GM18873 (cell line): ENCODE results near the gene ZMAT5.
A peak's percentile ranks its signal among the peaks of the same experiment; 100 is the strongest.

Experiments used
- ATAC-seq: cut with Tn5 transposase; IDR thresholded peaks from one replicate; pipeline ENCODE4 v1.9.1; 2021; ENCODE audit warnings: mild to moderate bottlenecking, moderate library complexity, moderate number of reproducible peaks; ENCODE audit not compliant: unreplicated experiment, low FRiP score

The ZMAT5 gene

DNA sequence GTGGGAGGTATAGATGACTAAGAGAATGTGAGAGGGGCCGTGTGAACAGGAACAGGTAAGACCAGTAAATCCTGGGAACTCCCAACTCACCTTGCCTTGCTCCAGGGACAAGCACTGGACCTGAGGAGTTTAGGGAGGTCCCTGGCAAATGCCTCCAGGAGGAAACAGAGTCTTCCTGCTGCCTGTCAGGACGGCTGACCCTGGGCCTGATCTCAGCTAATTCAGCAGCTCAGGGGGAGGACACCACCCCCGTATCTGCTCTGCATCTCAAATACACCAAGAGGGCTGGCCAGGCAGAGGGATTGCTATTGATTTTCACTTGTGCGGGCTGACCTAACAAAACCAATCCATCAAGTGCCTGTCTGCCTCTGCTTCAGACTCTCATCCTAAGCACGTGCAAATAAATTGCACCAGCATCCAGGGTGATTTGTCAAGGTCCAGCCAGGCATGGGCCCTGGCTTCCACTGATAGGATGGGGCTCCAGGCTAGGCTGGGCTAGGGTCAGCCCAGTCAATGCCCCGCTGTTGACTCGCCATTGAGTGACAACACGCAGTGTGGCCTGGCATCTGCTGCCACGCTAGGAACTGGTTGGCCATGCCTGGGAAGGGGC is 20.7 kb upstream of the ZMAT5 start:
- no peak for ATAC-seq

- no peak for ATAC-seq
Measured at GRCh38 chr22:29786031-29786430, 19.2 kb upstream of the ZMAT5 start.

- no peak for ATAC-seq
Measured at GRCh38 chr22:29784451-29785361, 17.9 kb upstream of the ZMAT5 start.

DNA sequence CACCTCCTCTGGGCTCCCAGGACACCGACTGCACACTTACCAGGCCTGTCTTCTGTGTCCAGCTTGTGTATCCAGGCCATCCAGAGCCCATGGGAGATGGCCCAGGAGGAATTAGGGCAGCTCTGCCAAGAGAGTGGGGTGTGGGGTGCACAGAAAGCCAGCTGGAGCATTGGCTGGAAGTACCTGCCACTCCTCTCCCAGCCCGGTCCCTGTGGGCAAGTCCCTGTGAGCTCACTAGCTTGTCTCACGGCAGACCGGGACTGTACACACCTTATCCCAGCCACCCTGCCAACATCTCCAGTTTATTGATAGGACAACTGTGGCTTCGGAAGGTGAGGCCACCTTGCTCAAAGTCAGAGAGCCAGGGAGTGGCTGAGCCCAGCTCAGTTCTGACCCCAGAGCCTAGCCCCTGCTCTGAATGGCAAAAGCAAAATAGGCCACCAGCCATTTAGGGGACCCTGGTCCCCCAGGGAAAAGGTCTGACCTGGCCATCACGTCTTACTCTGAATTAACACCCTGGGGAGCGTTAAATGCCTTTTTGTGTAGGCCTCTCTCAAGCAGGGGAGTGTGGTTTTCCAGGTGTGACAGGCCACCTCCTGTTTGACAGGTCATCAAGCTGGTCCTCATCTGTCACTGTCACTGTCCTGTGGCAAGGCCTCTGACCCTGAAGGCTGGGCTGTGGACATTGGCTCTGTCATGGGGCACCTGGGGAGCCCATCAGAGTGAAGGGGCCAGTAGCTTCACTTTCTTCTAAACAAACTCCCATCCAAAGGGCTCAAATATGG is 15.4 kb upstream of the ZMAT5 start:
- ATAC-seq = no peak

DNA sequence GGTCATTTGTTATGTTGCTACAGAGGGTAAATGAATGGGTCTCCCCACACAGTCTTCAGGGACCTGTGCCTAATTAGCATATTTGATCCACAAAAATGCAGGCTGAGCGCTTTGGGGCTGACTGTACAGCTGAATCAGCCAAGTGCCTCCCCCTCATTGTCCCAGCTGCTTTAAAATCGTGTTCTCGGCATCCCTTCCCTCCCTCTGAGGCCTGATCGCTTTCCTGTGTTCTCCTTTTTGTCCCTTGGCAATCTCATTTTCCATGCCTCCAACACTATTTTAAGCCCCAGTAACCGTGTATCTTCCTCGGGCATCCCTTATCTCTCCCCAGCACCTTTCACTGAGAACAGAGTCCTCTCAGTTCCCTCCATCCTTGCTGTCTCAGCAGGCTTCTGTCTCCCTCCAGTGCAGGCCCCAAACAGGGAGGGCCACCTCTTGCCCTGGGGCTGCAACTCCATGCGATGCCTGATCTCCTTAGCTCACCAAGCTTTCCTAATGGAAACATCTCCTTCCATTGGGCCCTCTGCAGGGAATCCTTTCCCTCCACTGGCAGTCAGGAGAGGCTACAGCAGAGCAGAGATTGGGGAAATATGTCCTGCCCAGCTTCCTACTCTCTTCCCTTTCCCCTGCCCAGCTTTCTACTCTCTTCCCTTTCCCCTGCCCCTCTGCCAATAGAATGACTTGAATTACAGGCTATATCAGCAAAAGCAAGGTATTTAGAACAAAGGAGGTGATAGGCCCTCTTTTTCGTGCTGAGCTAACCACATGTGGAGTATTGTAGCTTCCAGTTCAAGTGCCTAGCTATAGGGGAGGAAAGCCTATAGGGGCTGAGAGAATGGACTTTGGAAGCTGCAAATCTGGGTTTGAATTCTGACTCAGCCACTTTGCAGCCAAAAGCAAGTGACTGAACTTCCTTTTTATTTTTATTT is 14.2 kb upstream of the ZMAT5 start:
- no peak for ATAC-seq

- ATAC-seq = no peak
Measured at GRCh38 chr22:29780220-29780619, 13.4 kb upstream of the ZMAT5 start.

DNA sequence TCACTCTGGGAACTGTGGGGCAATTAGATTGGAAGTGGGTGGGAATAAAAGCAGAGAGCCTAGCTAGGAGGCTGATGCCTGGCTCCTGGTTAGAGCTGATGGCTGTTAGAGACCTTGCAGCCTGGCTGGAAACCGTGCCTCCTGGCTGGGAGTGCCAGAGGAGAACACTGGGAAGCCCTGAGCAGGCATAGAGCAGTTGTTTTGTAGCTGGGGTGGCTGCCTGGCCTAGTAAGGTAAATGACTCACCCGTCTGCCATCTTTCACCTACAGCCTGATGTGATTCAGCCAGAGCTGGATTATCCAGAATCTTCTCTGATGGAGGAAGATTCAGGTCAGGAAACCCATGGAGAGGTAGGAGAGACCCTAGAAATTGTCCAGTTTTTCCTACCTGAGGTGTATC is 6.4 kb upstream of the ZMAT5 start:
- ATAC-seq = no peak

DNA sequence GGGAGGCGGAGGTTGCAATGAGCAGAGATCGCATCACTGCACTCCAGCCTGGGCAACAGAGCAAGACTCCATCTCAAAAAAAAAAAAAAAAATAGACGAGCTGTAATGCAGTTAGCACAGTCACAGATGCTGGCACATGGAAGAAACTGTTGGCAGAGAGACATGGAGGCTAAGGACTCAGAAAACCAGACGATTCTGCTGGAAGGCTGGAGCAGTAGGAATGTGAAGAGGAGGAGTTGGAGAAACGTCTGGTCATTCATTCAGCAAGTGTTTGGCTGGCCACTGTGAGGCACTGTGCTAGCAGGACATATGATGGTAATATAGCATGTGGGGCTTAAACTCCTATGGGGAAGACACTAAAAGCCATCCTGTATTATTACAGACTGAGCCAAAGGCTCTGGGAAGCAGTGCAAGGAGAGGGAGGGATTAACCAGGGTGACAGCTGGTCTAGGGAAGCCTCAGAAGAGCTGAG is 5.4 kb upstream of the ZMAT5 start:
- ATAC-seq = no peak

DNA sequence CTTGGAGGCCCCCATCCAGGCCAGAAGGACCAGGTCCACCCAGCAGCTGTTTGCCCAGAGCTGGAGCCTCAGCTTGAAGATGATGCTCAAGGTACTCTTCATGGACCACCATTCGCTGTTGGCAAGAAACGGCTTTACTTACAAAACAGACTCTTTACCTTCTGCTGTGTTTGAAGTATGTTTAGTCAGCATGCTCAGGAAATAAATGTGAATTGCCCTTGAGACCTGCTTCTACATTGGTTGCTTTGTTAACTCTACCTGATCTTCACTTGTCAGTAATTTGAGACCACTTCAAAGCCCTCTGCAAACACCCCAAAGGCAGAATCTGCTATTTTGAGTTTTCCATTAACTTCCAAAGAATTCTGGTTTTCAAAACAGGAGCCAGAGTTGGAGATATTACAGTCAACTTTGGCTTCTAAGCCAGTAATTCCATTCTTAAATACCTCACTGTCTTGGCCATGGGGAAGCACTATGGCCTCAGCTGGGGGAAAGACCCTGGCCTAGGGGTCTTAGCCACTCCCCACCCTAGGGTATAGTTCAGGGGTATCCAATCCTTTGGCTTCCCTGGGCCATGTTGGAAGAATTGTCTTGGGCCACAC is 3.0 kb upstream of the ZMAT5 start:
- ATAC-seq = no peak

- ATAC-seq = no peak
Measured at GRCh38 chr22:29768052-29768693, 1.4 kb upstream of the ZMAT5 start.

DNA sequence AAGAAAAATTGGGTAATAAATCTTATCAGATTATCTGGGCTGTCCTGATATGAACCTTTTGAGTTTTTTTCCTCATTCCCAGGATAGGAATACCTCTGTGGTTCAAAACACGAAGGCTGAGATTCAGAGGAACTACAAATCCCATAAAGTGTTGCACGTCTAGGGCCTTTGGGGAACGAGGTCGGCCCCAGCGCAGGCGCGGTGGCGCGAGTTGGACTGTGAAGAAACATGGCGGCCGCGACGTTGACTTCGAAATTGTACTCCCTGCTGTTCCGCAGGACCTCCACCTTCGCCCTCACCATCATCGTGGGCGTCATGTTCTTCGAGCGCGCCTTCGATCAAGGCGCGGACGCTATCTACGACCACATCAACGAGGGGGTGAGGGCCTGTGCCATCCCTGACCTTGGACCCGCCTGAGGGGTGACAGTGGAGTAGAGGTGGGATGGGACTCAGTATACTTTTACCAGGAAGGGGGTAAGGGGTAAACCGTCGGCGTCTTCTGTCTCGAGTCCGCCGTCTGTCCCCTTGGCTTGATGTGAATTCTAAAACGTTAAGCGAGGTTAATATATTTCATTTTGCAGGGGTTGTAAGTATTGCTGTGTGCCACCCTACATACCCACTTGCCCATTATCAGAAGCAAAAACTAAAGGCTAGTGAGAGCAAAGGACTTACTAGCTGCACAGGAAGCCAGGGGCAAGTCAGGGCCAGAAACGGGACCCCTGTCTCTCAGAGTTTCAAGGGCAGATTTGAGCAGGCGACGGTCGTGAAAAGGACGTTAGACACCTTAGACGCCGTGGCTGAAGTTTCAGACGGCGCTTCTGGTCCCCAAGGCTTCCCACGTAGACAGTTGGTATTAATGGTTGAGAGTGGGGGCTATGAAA is 604 bp upstream of the ZMAT5 start, which contains the start of gene UQCR10:
Gene UQCR10 (plus strand): TSS at position 199 of the 881 bp plus-strand sequence. CDS start 30 bp downstream, at position 229.
- ATAC-seq = peak; percentile 49

- peak; percentile 18 for ATAC-seq
Measured at GRCh38 chr22:29765905-29766631, 739 bp downstream of the ZMAT5 start.

DNA sequence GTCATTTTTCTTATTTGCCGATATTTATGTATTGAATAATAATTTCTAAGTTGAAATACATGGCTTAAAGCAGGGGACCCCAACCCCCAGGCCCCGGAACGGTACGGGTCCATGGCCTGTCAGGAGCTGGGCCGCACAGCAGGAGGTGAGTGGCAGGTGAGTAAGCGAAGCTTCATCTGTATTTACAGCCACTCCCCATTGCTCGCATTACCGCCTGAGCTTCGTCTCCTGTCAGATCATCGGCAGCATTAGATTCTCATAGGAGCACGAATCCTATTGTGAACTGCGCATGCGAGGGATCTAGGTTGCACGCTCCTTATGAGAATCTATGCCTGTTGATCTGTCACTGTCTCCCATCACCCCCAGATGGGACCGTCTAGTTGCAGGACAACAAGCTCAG is 4.5 kb downstream of the ZMAT5 start:
- ATAC-seq = no peak

DNA sequence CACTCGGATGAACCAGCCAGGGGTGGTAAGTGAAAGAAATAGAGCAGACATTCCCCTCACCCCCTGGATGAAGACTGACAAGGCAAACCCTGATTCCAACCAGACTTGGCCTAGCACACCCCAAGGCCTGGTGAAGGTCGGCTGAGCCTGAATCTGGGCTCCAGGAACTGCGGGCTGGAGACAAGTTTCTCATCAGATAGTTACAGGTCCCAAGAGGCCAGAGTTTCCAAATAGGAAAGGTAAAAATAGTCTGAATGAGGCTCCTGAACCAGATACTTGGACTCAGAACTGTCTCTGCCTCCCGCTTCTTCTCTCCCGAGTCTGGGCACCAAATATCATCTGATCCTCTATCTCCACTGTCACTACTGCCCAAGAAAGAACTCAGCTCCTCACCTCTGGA is 7.8 kb downstream of the ZMAT5 start:
- no peak for ATAC-seq

DNA sequence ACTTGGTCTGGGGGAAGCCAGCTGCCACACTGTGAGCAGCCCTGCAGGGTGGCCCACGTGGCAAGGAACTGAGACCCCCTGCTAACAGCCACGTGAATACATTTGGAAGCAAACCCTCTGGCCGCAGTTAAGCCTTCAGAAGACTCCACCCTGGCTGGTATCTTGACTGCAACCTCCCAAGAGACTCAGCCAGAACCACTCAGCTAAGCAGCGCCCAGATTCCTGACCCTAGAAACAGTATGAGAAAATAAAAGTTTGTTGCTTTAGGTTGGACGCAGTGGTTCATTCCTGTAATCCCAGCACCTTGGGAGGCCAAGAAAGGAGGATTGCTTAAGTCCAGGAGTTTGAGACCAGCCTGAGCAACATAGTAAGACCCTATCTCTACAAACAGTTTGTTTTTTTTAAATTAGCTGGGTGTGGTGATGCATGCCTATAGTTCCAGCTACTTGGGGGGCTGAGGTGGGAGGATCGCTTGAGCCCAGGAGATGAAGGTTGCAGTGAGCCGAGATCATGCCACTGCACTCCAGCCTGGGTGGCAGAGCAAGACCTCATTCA is 8.7 kb downstream of the ZMAT5 start:
- no peak for ATAC-seq

GRCh38 chr22:29757096-29757495 is 9.7 kb downstream of the ZMAT5 start:
- no peak for ATAC-seq

GRCh38 chr22:29756341-29756740 is 10.5 kb downstream of the ZMAT5 start:
- ATAC-seq = no peak
